Retinal pigment epithelial cell (primary cell): ENCODE data around the gene NPPA.

ENCODE experiments used
- DNase-seq: peaks from one replicate; pipeline ENCODE4 v3.0.0-alpha.2; 2010; ENCODE audit warnings: low read depth
- H3K4me3 ChIP-seq: 2 replicates; pipeline ENCODE4 v1.5.1; 2011; ENCODE audit warnings: mild to moderate bottlenecking, low read length, control low read depth, moderate library complexity
- TF ChIP-seq, protein P1 (sequence below): conservative IDR thresholded peaks from 2 replicates; pipeline ENCODE4 v1.5.1; 2011; ENCODE audit warnings: low read depth, low read length, control low read depth, inconsistent platforms

The NPPA gene

DNA sequence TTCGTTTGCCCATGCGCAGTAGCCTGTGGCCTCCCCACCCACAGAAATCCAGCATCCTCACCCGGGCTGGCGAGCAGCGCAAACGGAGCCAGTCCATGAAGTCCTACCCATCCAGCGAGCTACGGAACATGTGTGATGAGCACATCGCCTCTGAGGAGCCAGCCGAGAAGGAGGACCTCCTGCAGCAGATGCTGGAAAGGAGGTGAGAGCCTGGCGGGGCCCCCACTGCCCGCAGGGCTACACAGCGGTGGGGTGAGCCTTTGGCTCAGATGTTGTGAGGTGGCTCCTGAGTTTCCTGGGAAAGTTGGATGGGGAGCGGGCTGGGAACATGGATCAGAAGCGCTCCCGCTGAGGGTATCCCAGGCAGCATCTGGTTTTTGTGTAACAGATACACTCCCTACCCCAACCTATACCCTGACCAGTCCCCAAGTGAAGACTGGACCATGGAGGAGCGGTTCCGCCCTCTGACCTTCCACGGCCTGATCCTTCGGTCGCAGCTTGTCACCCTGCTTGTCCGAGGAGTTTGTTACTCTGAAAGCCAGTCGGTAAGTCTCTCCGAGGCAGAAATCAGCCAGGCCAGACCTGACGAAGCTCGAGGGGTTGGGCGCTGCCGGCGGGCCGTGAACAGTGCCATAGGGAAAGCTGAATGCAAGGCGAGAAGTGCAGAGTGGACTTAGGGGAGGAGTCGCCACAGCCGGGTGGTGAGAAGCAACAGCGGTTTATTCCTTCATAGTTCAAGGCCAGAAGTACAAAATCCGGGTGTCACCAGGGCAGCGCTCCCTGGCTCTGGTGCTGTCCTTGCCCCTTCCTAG lies 10.4 kb downstream of the NPPA start:
- DNase-seq: no peak
- TF ChIP-seq, protein P1, sequence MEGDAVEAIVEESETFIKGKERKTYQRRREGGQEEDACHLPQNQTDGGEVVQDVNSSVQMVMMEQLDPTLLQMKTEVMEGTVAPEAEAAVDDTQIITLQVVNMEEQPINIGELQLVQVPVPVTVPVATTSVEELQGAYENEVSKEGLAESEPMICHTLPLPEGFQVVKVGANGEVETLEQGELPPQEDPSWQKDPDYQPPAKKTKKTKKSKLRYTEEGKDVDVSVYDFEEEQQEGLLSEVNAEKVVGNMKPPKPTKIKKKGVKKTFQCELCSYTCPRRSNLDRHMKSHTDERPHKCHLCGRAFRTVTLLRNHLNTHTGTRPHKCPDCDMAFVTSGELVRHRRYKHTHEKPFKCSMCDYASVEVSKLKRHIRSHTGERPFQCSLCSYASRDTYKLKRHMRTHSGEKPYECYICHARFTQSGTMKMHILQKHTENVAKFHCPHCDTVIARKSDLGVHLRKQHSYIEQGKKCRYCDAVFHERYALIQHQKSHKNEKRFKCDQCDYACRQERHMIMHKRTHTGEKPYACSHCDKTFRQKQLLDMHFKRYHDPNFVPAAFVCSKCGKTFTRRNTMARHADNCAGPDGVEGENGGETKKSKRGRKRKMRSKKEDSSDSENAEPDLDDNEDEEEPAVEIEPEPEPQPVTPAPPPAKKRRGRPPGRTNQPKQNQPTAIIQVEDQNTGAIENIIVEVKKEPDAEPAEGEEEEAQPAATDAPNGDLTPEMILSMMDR: no peak
- no peak overlapping the region for H3K4me3 ChIP-seq

DNA sequence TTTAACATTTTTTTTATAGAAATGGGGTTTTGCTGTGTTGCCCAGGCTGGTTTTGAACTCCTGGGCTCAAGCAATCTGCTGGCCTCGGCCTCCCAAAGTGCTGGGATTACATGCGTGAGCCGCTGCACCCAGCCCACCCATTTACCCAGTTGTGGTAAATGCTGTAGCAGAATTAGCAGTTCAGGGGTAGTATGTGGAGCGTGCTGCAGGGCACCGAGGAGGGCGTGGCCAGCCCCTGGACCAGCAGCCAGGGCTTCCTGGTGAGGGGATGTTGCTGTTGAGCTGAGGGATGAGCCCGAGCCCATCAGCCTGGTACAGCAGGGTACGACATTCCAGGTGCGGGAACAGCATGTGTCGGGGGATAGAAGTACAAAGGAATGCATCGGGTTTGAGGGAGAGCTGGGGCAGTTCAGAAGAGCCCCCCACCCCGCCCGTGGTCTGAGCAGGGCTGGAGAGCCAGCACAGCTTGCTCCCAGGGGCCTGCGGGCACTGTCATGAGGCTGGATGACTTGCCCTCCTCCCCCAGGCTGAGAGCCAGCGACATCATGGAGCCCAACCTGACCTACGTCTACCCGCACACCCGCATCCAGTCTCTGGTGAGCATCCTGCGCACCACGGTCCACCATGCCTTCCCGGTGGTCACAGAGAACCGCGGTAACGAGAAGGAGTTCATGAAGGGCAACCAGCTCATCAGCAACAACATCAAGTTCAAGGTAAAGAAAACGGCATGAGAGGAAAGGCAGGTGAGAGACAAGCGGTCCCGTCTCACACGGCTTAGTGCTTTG lies 11.9 kb downstream of the NPPA start:
- TF ChIP-seq, protein P1: no peak
- DNase-seq: no peak
- no peak overlapping the region for H3K4me3 ChIP-seq

DNA sequence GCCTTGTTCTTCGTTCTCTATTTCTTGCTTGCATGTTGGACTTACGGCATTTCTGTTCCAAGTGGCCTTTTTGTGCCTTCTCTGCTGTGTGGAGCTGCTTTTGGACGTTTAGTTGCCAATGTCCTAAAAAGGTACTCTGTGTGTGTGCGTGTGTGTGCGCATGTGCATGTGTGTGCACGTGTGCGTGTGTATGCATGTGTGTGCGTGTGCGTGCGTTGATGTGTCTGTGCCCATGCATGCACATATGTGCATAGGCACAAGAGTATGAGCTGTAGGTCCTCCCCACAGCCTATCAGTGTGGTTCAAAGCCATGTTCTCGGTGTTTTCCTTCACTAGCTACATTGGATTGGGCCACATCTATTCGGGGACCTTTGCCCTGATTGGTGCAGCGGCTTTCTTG lies 13.7 kb downstream of the NPPA start:
- H3K4me3 ChIP-seq: no peak overlapping the region
- DNase-seq: no peak
- TF ChIP-seq, protein P1: no peak

DNA sequence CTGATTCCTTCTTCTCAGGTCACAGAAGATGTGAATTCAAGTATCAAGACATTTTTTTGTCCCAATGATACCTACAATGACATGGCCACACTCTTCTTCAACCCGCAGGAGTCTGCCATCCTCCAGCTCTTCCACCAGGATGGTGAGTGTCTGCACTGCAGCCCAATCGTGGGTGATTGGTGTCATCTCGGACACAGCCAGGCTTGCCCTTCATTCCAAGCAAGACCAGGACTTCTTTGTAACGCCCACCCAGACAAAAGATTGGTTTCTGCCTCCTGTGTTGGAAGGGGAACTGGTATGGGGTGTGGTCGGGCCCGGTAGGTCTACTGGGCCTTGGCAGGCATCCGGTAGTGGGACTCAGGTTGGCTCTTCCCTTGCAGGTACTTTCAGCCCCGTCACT lies 14.1 kb downstream of the NPPA start:
- DNase-seq: no peak
- TF ChIP-seq, protein P1: no peak
- no peak overlapping the region for H3K4me3 ChIP-seq

DNA sequence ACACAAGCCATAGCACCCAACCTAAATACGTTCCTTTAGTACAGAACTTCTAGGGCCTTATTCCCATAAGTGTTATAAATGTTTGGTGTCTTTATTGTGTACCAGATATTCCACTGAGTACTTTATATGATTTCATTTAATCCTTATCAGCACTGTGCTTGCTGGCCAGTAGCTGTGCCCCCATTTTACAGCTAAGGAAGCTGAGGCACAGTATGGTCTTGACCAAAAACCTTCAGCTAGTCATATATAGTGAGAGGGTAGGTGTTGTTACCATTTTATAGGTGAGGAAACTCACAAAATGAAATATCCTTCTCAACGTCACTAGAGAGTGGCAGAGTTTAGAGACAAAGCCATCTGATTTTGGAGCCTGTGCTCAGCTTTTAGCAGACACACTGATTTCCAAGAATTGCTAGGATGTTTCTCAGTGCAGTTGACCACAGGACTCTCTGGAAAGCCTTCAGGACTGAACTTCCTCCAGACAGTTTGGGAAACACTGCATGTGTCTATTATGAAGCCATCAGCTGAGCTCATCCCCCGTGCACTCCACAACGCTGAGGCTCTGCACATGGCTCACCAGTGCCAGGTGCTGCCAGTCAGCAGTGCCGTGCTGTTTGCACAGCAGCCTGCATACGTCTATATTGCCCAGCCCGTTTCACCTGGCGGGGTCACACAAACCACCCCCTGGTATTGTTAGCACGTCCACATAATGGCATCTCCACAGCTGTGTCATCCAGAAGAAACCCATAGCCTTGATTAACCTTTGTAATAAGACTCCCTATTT lies 15.4 kb downstream of the NPPA start:
- TF ChIP-seq, protein P1: no peak
- no peak for DNase-seq
- H3K4me3 ChIP-seq: no peak overlapping the region

DNA sequence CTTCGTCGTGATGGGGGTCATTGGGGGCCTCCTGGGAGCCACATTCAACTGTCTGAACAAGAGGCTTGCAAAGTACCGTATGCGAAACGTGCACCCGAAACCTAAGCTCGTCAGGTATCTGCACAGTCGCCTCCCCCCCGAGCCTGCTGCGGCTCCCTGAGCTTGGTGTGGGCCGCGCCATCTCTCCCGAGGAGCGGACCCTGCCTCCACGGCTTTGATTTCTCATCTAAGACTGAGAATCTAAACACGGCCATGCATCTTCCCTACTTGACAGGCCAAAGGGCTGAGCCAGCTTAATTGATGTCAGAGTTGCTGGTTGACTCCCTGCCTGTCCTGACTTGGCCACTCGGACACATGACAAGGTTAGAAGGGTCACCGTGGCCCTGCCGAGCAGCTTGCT lies 19.1 kb downstream of the NPPA start:
- TF ChIP-seq, protein P1: no peak
- no peak overlapping the region for H3K4me3 ChIP-seq
- no peak for DNase-seq
